GM23248 (cell line): ENCODE data around the gene RAB6B. TPM values are rescaled to one million over a fixed set of nuclear protein-coding genes. Genes with fewer than 3 reads are reported as not detected.

ENCODE experiments used
- DNase-seq: peaks from one replicate; pipeline ENCODE4 v3.0.0-alpha.2; 2015
- H2AFZ ChIP-seq: fragments of 200-600 bp; sonication (generic); 2 replicates; pipeline ENCODE4 v1.6.1; 2016; ENCODE audit warnings: antibody characterized with exemption
- H3F3A ChIP-seq: fragments of 200-600 bp; sonication (generic); 2 replicates; pipeline ENCODE4 v1.6.1; 2016; ENCODE audit warnings: mild to moderate bottlenecking, antibody characterized with exemption, mixed run types; ENCODE audit not compliant: insufficient read depth
- H3K27ac ChIP-seq: fragments of 200-600 bp; sonication (generic); 2 replicates; pipeline ENCODE4 v1.5.1; 2016; ENCODE audit warnings: mild to moderate bottlenecking
- H3K27me3 ChIP-seq: fragments of 200-600 bp; sonication (generic); replicated peaks from 2 replicates; pipeline ENCODE4 v1.6.1; 2016; ENCODE audit warnings: mild to moderate bottlenecking; ENCODE audit not compliant: insufficient read depth
- H3K36me3 ChIP-seq: fragments of 200-600 bp; sonication (generic); 2 replicates; pipeline ENCODE4 v1.6.1; 2016; ENCODE audit warnings: low read depth, mild to moderate bottlenecking
- H3K4me1 ChIP-seq: fragments of 200-600 bp; sonication (generic); 2 replicates; pipeline ENCODE4 v1.6.1; 2016; ENCODE audit warnings: mild to moderate bottlenecking; ENCODE audit not compliant: insufficient read depth
- H3K4me2 ChIP-seq: fragments of 200-600 bp; sonication (generic); one replicate; pipeline ENCODE4 v1.6.1; 2016; ENCODE audit warnings: mild to moderate bottlenecking; ENCODE audit not compliant: unreplicated experiment
- H3K4me3 ChIP-seq: fragments of 200-600 bp; sonication (generic); 2 replicates; pipeline ENCODE4 v1.5.1; 2016; ENCODE audit warnings: mild to moderate bottlenecking
- H3K79me2 ChIP-seq: fragments of 200-600 bp; sonication (generic); 2 replicates; pipeline ENCODE4 v1.6.1; 2016; ENCODE audit warnings: mild to moderate bottlenecking; ENCODE audit not compliant: insufficient read depth
- H3K9ac ChIP-seq: fragments of 200-600 bp; sonication (generic); 2 replicates; pipeline ENCODE4 v1.6.1; 2016; ENCODE audit warnings: mild to moderate bottlenecking
- H3K9me2 ChIP-seq: fragments of 200-600 bp; sonication (generic); 2 replicates; pipeline ENCODE4 v1.6.1; 2016; ENCODE audit warnings: mixed run types, mild to moderate bottlenecking, moderate library complexity; ENCODE audit not compliant: insufficient read depth
- H3K9me3 ChIP-seq: fragments of 200-600 bp; sonication (generic); one replicate; pipeline ENCODE4 v1.6.1; 2017; ENCODE audit warnings: low read depth
- H4K20me1 ChIP-seq: fragments of 200-600 bp; sonication (generic); 2 replicates; pipeline ENCODE4 v1.6.0; 2016; ENCODE audit not compliant: insufficient read depth
- EZH2 ChIP-seq: fragments of 200-600 bp; sonication (generic); IDR thresholded peaks from 2 replicates; pipeline ENCODE4 v1.6.1; 2018; ENCODE audit warnings: antibody characterized with exemption, mild to moderate bottlenecking; ENCODE audit not compliant: insufficient read depth, poor library complexity, severe bottlenecking
- EZH2phosphoT487 ChIP-seq: fragments of 200-600 bp; sonication (generic); IDR thresholded peaks from 2 replicates; pipeline ENCODE4 v1.6.1; 2018; ENCODE audit warnings: antibody characterized with exemption, moderate library complexity, mild to moderate bottlenecking, low read depth; ENCODE audit not compliant: insufficient read depth
- WGBS, 2 experiments: methylation state at CpG; one replicate each; pipeline ENCODE4 v1.1.6; 2015 to 2017; ENCODE audit warnings: low lambda C conversion rate in 2 of 2, low coverage in 1 of 2; ENCODE audit errors: missing lambda C conversion rate in 2 of 2; 5-methylcytosine and 5-hydroxymethylcytosine counted together
- in situ Hi-C: fragments of 300-500 bp; cut with MboI; formaldehyde crosslinking; loops from 2 replicates; pipeline ENCODE4 v1.15.0; 2020
- polyA plus RNA-seq: library from polyadenylated mRNA; unstranded; fragments of >200 nt; fragmentation: Nextera tagmentation; extraction: Ambion mirVana; gene quantifications from 2 replicates; pipeline ENCODE4 v1.2.1, GENCODE V29; 2016
- total RNA-seq: library from RNA; depleted of rRNA; stranded (reverse); fragments of >200 nt; shearing (Covaris generic); gene quantifications from 2 replicates; pipeline ENCODE4 v1.2.3, GENCODE V29; 2014

The RAB6B gene
- total and polyA plus RNA-seq, 2 experiments from 2014 or later = 0.59 to 0.76 TPM

- Histone ChIP-seq H2AFZ (no peak overlapping the region), H3K36me3 (no peaks in the 10 kb centered on the region), H3K27me3 (no peaks in the 10 kb centered on the region), H3K9me3 (no peaks in the 10 kb centered on the region), H3K79me2 (no peaks in the 10 kb centered on the region), H3K4me3 (no peak overlapping the region), H4K20me1 (no peaks in the 10 kb centered on the region), H3F3A (no peaks in the 10 kb centered on the region), H3K27ac (no peak overlapping the region), H3K9me2 (no peaks in the 10 kb centered on the region), H3K9ac (no peak overlapping the region), H3K4me2 (no peak overlapping the region), H3K4me1 (0 out of 2 replicates have a peak, but pooled peaks cover 3% of the 10 kb centered on the region)
- TF ChIP-seq EZH2phosphoT487 (no peak), EZH2 (no peak)
- WGBS, 2 experiments = 86 to 89% methylated on average over 14 of the region's 14 CpGs
- no peak for DNase-seq
- in situ Hi-C loops = loop anchor here (5.0 to 25.0 kb wide), 2 partner anchors 107 to 558 kb away; partner anchors contain the start of genes ANAPC13 and CEP63
These were observed 33.4 kb upstream of the RAB6B start for GRCh38 chr3:133928903-133929607.

- Histone ChIP-seq H4K20me1 (no peaks in the 10 kb centered on the region), H3K9ac (no peak overlapping the region), H3K4me2 (peak overlapping the region; percentile 75), H3K4me3 (0 out of 2 replicates have a peak overlapping the region, but pooled peaks have one; percentile 66), H3K27ac (no peak overlapping the region), H3K36me3 (no peaks in the 10 kb centered on the region), H2AFZ (no peak overlapping the region), H3K27me3 (no peaks in the 10 kb centered on the region), H3K9me3 (no peaks in the 10 kb centered on the region), H3K4me1 (0 out of 2 replicates have a peak, but pooled peaks cover 8% of the 10 kb centered on the region), H3K79me2 (no peaks in the 10 kb centered on the region), H3K9me2 (no peaks in the 10 kb centered on the region), H3F3A (no peaks in the 10 kb centered on the region)
- WGBS, 2 experiments = 82 to 83% methylated on average over 20 of the region's 20 CpGs
- in situ Hi-C loops = loop anchor here (5.0 to 25.0 kb wide), 2 partner anchors 106 to 559 kb away; partner anchors contain the start of genes ANAPC13 and CEP63
- no peak for DNase-seq
- no peak for TF ChIP-seq EZH2
These were observed 32.6 kb upstream of the RAB6B start for GRCh38 chr3:133928136-133928893.

GRCh38 chr3:133927540-133928066, 31.9 kb upstream of the RAB6B start:
- Histone ChIP-seq H3F3A (no peaks in the 10 kb centered on the region), H3K4me1 (0 out of 2 replicates have a peak, but pooled peaks cover 8% of the 10 kb centered on the region), H3K27ac (no peak overlapping the region), H3K9me3 (no peaks in the 10 kb centered on the region), H3K36me3 (no peaks in the 10 kb centered on the region), H3K27me3 (no peaks in the 10 kb centered on the region), H3K9me2 (no peaks in the 10 kb centered on the region), H2AFZ (peak overlapping the region; percentile 68), H3K79me2 (no peaks in the 10 kb centered on the region), H4K20me1 (no peaks in the 10 kb centered on the region), H3K4me2 (peak overlapping the region; percentile 75), H3K4me3 (peak overlapping the region; percentile 66), H3K9ac (peak overlapping the region; percentile 40; the same call in 1 of the 2 replicates)
- in situ Hi-C loops = loop anchor here (5.0 to 25.0 kb wide), 2 partner anchors 105 to 560 kb away; partner anchors contain the start of genes ANAPC13 and CEP63
- DNase-seq = peak; percentile 65
- TF ChIP-seq EZH2phosphoT487 = no peak
- TF ChIP-seq EZH2 = no peak
- 9 to 10% methylated on average over 25 to 31 of the region's 51 CpGs for WGBS, 2 experiments
